NCI-H748 treated with DMSO at 0.1 percent for 48 hours (cell line): ENCODE measurements around the gene LRRC14B.

ENCODE experiments used
- DNase-seq: peaks from one replicate; lab custom pipeline; 2025; lab: John Stamatoyannopoulos, UW

The LRRC14B gene

DNA sequence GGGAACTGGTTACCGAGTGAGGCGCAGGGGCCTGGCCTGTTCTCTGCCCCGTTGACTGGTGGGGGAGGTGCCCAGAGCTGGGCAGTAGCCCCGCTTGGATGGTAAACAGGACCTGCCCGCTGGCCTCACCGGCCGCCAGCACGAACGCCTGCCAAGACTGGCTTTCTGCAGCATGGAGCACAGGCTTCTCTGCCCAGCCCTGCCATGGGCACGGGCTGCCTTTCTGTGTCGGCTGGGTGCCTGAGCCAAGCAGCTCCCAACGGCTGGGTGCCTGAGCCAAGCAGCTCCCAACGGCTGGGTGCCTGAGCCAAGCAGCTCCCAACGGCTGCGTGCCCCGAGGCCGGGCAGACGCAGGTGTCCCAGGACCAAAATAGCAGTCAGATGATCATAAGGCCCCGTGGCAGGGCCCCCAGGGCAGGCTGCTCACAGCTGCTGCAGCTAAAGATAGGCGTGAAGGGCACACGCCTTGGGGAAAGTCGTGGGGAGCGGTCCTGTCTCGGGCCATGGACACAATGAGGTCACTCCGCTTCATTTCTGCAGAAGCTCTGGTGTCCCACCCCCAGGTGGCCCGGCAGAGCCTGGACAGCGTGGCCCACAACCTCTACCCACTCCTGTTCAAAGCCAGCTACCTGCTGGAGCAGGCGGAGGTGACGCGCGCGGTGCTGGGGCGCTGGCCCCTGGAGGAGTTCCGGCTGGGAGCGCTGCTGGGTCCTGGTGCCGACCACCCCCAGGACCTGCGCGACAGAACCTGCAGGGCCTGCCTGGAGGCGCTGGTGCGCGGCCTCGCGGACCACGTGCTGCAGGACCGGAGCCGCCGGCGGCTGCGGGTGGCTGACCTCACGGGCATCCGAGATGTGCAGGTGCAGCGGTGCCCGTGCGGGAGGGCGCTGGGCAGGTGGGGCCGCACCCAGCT, at the start of gene LRRC14B:
Gene LRRC14B, plus strand, starts transcription at position 460 of the 913 bp plus-strand sequence. Its CDS starts 44 bp downstream, at position 504.
- no peak for DNase-seq

DNA sequence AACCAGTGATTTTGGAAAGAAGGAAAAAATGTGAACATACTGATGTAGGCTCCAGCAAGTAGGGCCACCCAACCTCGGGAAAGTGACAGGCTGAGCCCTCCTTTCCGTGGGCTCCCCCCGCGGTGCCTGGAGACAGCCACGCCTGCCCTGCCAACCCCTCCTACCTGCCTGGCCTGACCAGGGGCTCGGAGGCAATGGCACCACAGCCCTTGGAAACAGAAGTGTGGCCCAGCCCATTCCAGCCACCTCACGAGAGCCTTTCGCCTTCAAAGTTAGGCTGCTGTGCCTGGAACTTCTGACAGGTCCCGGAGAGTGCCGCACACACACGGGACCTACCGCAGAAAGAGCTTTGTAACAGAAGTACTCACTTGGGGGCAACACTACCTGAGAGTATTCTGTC, 49.5 kb upstream of the LRRC14B start:
- no peak for DNase-seq

DNA sequence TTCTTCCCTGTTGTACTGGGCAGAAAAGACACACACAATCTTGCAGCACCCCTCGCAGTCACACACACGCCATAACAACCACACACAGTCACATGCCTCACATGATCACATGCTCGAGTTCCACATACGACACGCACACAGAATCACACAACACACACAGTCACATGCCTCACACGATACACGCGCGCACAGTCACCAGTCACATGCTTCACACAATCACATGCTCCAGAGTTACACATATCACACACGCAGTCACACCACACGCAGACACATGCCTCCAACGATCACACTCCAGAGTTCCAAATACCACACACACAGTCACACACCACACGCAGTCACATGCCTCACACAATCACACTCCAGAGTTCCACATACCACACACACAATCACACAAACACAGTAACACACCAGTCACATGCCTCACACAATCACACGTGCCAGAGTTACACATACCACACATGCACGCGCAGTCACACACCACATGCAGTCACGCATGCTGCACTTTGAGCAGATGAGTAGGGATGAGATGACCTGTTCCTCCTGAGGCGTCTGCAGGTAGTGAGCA, 49.0 kb upstream of the LRRC14B start:
- DNase-seq = no peak

DNA sequence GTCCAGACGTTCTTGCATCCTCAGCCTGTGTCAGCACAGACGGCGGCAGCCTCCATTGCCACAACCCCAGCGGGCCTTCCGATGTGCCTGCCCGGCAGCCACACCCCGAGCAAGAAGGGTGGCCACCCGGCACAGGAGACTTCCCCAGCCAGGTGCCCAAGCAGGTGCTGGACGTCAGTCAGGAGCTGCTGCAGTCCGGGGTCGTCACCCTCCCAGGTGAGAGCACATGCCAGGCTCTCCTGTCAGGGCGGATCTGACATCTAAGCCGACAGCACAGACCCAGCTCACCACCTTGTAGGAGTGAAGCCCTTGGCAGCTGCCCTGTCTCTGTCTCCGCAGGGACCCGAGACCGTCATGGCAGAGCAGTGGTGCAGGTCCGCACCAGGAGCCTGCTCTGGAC, 48.3 kb upstream of the LRRC14B start:
- DNase-seq = no peak

DNA sequence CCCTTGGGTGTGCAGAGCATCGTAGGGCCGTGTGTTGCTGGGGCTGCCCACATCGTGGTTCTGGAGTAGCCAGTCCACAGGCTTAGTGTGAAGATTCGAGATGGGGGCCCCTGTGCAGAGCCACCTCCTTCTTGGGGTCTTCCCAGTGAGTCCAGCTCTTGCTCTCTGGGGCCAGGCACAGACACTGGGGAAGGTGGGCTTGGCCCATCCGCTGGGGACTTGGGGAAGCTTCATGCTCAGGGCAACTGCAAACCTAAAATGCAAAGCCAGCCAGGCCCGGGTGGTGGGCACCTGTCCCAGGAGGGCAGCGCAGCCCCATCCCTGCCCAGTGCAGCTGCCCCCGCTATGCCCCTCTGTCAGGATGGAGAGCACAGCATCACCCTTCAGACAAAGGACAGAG, 46.4 kb upstream of the LRRC14B start:
- no peak for DNase-seq

DNA sequence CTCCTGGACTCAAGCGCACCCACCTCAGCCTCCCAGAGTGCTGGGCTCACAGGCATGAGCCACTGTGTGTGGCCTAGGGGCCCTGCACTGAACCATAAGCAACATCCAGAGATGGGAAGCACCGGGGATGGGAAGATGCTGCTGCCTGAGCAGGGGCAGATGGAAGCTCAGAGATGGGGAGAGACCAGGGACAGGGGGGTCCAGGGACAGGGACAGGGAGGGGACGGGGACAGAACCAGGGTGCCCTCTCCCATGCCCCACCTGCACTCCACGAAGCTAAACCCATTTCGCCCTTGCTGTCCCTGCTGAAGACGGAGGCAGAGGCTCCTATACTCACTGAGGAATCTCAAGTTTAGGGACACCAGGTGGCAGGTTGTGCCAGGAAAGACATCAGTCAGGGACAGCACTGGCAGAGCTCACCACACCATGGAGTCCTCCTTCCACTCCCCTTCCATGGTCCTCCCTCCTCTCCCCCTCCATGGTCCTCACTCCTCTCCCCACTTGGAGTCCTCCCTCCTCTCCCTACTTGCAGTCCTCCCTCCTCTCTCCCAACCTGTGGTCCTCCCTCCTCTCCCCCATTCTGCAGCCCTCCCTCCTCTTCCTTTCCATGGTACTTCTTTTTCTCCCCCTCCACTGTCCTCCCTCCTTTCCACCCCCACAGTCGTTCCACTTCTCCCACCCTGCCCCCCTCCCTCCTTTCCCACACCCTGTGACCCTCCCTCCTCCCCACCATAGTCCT, 45.5 kb upstream of the LRRC14B start:
- no peak for DNase-seq

DNA sequence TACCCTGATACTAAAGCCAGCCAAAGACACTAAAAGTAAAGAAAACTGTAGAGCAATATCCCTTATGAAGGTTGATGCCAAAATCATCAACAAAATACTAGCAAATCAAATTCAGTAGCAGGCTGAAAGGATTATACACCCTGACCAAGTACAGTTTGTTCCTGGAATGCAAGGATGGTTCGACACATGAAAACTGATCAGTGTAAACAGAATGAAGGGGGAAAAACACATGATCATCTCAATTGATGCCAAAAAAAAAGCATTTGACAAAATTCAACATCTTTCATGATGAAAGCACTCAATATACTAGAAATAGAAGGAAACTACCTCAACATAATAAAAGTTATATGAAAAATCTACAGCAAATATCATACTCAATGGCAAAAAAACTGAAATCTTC, 43.5 kb upstream of the LRRC14B start:
- DNase-seq = no peak

DNA sequence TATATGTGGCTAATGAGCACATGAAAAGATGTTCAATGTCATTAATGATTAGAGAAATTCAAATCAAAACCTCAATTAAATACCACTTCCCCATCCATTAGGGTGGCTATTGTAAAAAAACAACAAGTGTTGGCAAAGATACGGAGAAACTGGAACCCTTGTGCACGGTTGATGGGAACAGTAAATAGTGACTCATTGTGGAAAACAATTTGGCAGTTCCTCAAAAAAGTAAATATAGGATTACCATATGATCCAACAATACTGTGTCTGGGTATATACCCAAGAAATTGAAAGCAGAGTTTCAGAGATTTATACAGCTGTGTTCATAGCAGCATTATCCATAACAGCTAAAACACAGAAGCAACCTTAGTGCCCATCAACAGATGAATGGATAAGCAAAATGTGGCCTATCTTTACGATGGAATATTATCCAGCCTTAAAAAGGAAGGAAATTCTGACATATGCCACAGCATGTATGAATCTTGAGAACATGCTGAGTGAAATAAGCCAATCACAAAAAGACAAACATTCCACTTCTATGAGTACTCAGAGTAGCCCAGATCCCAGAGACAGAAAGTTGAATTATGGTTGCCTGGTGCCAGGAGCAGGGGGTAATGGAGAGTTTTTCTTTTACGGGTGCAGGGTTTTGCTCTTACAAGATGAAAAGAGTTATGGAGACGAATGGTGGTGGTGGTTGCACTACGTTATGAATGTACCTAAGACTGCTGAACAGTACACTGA, 41.4 kb upstream of the LRRC14B start:
- peak; percentile 47 for DNase-seq

DNA sequence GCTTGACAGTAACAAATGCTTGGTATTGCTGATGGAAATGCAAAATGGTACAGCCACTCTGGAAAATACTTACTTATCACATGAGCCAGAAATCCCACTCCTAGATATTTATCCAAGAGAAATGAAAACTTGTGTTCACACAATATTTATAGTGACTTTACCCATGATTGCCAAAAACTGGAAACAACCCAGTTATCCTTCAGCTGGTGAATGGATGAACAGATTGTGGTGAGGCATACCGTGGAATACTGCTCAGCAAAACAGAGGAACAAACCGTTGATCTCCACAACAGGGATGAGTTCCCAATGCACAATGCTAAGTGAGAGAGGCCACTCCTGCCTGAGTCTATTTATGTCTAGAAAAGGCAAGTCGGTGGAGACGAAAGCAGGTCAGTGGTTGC, 40.5 kb upstream of the LRRC14B start:
- DNase-seq = no peak

DNA sequence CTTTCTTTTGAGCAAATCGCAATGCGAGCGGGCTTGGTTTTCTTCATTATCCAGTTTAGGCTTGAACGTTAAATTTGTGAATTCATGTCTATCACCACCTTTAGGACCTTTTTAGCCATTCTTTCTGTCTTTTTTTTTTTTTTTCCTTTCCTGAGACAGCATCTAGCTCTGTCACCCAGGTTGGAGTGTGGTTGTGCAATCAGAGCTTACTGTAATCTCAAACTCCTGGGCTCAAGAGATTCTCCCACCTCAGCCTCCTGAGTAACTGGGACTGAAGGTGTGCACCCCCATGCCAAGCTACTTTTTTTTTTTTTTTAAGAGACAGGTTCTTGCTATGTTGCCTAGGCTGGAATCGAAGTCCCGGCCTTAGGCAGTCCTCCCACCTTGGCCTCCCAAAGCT, 39.2 kb upstream of the LRRC14B start:
- no peak for DNase-seq

DNA sequence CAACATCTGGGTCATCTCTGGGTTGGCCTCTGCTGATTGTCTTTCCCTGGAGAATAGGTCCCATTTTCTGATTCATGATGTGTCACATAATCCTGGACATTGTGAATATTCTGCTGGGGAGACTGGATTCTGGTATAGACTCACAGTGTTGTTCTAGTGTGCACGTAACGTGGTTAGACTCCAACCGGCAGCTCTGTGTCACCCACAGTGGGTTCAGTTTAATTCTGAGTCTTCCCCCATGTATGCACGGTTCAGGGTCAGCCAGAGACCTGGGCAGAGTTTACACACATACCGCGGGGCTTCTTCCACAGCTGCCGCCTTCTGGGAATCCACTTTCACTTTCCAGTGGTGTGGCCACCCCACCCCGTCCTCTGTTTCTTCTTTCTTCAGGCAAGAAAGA, 38.0 kb upstream of the LRRC14B start:
- DNase-seq = no peak

DNA sequence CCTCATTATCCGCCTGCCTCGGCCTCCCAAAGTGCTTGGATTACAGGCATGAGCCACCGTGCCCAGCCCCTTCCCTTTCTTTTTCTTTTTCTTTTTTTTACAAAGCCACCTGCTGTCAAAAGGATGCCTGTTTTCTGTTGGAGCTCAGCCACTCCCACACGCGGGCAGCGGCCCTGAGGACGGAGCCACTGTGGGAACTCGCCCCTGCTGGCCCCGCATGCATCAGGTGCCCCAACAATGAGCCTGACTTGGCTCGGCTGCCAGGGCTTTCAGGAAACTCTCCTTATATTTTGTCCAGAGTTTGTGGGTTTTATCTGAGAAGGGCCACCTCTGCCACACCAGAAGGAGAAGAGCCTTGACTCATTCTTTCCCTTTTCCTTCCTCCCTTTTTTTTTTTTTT, 37.1 kb upstream of the LRRC14B start:
- DNase-seq = no peak

DNA sequence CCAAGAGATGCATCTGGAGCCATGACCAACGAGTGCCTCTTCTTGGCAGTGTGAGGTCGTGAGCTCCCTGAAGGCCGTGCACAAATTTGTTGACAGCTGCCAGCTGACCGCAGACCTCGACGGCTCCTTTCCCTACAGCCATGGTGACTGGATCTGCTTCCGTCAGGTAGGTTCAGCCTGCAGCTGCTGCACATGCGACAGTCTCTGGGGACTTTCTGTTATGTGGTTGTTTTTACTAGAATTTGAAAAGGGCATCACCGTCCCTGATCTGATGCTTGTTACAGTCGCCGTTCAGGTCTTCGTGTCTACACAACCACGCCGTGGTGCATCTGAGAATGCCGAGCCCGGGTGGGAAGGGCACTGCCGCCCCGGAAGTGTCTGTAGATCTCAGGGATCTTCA, 36.5 kb upstream of the LRRC14B start:
- no peak for DNase-seq

DNA sequence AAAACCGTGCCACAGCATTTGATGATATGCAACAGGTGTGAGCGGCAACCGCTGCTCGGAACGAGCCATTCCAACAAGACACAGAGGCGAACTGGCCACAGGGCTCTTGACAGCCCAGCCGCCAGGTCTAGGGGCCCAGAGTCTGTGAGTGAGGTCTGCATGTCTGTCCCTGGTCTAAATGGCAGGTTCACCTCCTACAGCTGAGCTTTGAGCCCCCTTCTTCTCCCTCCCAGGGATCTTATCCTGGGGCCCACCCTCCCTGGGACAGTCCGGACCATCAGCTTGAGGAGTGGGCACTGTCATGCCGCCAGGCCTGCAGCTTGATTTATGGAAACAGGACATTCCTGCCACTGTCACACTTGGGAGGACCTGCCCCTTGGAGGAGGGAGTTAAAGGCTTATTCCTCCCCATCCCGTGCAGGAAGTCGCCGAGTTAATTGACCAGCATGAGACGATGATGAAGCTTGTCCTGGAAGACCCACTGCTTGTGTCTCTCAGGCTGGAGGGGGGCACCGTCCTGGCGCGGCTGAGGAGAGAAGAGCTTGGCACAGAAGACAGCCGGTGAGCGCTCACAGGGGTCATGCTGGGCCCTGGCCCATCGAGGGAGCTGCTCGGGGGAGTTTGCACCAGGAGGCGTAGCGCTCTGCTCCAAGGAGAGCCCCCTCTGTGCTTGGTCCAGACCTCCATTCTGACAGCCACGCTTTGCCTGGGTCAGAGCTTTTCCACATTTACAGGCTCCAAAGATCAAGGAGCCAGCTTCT, 35.5 kb upstream of the LRRC14B start:
- DNase-seq = no peak

DNA sequence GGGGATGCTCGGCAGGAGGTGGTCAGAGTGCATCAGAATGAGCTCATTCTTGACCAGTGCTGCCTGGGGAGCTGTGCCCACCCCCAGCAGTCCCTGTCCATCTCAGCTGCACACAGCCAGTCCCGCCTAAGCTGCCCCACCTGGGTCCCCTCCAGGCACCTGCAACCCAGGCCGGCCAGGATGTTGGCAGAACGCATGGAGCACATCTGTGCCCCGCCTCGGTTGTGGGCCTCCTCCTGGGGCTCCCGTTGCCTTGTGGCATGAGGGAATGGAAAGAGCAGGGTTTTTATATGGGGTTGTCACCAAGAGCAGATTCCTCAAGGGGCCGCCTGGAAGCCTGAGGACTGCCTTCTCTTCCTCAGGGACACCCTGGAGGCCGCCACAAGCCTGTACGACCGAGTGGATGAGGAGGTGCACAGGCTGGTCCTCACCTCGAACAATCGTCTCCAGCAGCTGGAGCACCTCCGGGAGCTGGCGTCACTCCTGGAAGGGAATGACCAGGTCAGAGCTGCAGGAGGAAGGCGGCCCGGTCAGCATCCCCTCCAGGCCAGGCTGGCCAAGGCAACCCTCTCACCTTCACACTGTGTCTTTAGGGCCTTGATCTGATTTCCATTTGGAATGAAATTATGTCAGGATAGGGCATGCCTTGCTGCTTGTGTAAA, 34.8 kb upstream of the LRRC14B start:
- DNase-seq = no peak

DNA sequence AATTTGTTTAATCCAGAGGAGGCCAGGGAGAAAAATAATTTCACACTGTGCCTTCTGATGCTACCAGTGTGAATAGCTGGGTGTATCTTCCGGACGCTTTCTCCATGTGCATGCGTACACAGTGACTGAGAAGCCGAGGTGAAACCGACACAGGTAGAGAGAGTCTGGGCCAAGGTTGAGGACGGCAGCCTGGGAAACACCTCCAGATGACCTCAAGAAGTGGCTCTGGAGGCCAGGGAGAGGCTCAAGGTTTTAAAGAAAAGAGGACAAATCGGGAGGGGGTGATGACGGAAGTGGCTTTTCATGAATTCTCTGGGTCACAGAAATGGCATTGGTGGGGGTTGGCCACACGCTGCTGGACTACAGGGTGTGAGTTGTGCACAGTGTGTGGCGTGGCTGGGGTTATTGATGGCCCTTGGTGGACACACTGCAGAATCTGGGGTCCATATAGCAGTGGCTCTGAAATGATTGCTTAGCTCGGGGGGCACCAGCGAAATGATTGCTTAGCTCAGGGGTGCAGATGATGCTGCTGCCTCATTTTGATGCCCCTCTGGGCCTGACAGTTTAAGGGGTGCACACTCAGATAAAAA, 34.1 kb upstream of the LRRC14B start:
- DNase-seq = no peak

DNA sequence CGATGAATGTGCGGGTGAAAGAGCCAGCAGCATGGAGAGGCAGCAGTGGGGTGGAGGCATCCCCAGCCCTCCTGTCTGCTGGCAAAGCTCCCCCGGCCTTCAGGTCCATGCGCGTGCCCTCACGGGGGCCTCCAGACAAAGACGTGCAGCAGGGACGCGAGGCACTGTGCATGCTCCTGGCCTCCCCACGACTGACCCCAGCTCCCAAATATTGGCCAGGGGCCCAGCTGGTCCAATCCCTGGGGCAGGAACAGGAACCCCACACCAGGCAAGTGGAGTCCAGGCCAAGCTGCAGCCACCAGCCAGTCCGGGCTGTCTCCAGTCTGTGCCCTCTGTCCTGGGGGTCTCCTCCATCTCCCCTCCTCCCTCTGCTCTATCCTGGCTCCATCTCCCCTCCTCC, 33.5 kb upstream of the LRRC14B start:
- DNase-seq = no peak

DNA sequence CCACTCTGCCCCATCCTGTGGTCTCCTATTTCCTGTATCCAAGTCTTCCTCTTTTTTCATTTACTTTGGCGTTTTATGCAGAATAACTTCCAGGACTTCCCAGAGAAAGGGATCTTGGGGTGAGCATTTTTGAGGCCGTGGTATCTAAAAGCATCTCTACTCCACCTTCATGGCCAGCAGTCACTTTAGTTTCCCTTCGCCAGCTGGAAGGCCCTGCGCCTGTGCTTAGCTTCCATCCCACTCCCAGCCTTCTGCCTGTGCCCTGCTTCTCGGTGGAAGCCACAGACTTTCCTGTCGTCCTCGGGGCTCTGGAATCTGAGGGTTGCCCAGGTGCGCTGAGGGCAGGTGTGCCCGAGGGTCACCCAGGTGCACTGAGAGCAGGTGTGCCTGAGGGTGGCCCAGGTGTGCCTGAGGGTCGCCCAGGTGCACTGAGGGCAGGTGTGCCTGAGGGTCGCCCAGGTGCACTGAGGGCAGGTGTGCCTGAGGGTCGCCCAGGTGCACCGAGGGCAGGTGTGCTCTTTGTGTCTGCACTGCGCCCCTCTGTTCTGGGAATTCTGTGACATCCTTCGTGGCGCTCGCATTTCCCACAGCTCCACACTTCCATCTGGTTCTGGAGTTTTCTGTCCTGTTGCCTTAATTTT, 32.4 kb upstream of the LRRC14B start:
- no peak for DNase-seq

DNA sequence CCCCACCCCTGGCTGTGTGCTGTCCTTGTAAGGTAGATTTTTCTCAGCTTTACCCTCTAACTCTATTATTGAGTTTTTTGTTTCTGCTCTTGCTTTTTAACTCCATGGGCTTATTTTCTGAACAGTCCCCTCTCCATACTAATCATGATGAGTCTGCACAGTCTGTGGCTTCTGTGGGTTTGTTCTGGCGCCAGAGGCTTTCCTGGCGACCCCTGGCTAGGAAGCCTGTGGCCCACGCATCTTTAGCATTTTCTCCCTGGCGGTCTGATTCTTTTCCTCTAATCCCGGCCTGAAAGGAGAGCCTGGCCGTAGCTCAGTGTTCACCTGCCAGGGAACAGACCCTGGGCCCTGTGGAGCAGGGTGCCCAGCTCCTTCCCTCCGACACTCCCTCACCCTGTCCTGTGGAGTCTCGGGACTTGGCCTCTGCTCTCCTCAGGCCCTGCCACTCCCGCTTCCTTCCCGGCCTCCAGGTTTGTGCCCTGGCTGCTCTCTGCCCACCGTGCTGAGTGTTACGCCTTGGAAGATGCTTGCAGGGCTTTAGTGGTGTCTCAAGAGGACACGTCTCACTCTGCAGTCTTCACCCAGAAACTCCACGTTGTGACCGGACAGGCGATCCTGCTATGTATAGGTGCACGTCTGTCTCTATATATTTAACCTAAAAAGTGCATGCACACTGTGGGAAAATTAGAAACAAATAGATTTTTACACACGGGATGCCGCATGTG, 31.7 kb upstream of the LRRC14B start:
- no peak for DNase-seq

DNA sequence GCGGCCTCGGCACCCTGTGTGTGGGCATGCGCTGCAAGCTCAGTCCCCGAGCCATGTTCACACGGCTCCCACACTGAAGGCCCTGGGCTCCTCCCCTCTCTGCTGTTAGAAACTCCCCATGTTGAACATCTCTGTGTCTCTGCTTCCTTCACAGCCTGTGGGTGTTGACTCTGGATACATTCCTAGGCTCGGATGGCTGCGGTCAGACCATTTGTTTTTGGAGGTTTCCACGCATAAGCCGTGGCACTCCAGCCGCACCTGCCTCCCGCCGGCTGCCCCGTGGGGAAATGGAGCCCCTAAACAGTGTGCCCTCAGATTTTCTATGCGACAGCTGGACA, 31.2 kb upstream of the LRRC14B start:
- no peak for DNase-seq
